SK-N-SH (cell line): ENCODE measurements around the gene PSIP1.

ENCODE experiments used
- EP300 ChIP-seq, 2 experiments: IDR thresholded peaks; 2 replicates each; pipeline versions ENCODE4 v1.4.0 to v1.6.1; 2012; ENCODE audit warnings: borderline replicate concordance in 1 of 2, low read depth in 1 of 2, low read length in 1 of 2
- EZH2phosphoT487 ChIP-seq: fragments of 200-600 bp; sonication (generic); IDR thresholded peaks from 2 replicates; pipeline ENCODE4 v1.6.1; 2017; ENCODE audit warnings: low read depth, mixed run types, mild to moderate bottlenecking, antibody characterized with exemption, moderate library complexity, borderline replicate concordance
- MXI1 ChIP-seq: IDR thresholded peaks from 2 replicates; pipeline ENCODE4 v1.6.1; 2012; ENCODE audit warnings: mild to moderate bottlenecking, low read depth, low read length, improper control_type of control experiment
- POLR2AphosphoS5 ChIP-seq: IDR thresholded peaks from 2 replicates; pipeline ENCODE4 v1.6.1; 2012; ENCODE audit warnings: low read depth, low read length
- RCOR1 ChIP-seq: fragments of 150-350 bp; IDR thresholded peaks from 2 replicates; pipeline ENCODE4 v1.6.1; 2017; ENCODE audit warnings: antibody characterized with exemption, low read length
- RXRA ChIP-seq: IDR thresholded peaks from 2 replicates; pipeline ENCODE4 v1.4.0; 2012; ENCODE audit warnings: low read depth, mild to moderate bottlenecking, borderline replicate concordance
- YY1 ChIP-seq: IDR thresholded peaks from 2 replicates; pipeline ENCODE4 v1.4.0; 2012; ENCODE audit warnings: low read depth, mild to moderate bottlenecking
- TF ChIP-seq, protein P1 (sequence below): fragments of 200-600 bp; sonication (generic); IDR thresholded peaks from 2 replicates; pipeline ENCODE4 v1.6.1; 2017; ENCODE audit warnings: antibody characterized with exemption, mild to moderate bottlenecking, moderate library complexity
- TF ChIP-seq, protein P2 (sequence below): IDR thresholded peaks from 2 replicates; pipeline ENCODE4 v1.4.0; 2012; ENCODE audit warnings: low read depth
- TF ChIP-seq, protein P3 (sequence below): IDR thresholded peaks from 2 replicates; pipeline ENCODE4 v1.6.1; 2012; ENCODE audit warnings: mild to moderate bottlenecking, low read depth, low read length, moderate library complexity
- TF ChIP-seq, protein P4 (sequence below): IDR thresholded peaks from 2 replicates; pipeline ENCODE4; 2012

DNA sequence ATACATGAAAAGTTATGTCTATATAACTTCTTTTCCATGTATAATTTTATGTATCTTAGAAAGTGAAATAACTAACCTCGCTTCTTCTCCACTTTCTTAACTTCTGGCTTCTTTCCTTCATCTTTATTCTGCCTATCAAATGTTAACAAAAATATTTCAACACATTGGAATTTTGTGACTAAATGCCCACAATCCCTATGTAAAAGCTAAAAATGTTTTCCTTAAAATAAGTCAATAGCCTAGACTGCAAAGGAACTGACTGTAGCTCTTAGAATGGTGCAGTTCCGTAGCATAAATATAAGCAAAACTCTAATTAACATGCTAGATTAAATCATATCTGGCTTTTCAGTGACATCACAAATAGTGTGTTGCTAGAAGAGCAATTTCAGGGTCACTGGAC, 40.9 kb downstream of the PSIP1 start:
- TF ChIP-seq, protein P1, sequence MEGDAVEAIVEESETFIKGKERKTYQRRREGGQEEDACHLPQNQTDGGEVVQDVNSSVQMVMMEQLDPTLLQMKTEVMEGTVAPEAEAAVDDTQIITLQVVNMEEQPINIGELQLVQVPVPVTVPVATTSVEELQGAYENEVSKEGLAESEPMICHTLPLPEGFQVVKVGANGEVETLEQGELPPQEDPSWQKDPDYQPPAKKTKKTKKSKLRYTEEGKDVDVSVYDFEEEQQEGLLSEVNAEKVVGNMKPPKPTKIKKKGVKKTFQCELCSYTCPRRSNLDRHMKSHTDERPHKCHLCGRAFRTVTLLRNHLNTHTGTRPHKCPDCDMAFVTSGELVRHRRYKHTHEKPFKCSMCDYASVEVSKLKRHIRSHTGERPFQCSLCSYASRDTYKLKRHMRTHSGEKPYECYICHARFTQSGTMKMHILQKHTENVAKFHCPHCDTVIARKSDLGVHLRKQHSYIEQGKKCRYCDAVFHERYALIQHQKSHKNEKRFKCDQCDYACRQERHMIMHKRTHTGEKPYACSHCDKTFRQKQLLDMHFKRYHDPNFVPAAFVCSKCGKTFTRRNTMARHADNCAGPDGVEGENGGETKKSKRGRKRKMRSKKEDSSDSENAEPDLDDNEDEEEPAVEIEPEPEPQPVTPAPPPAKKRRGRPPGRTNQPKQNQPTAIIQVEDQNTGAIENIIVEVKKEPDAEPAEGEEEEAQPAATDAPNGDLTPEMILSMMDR = no peak
- no peak for TF ChIP-seq EP300 (IDR thresholded peaks at IDR 0.05; ENCODE audit: borderline replicate concordance in 1 of 2, low read depth in 1 of 2, low read length in 1 of 2)
- TF ChIP-seq, protein P2, sequence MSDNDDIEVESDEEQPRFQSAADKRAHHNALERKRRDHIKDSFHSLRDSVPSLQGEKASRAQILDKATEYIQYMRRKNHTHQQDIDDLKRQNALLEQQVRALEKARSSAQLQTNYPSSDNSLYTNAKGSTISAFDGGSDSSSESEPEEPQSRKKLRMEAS = no peak
- no peak for TF ChIP-seq YY1
- TF ChIP-seq EZH2phosphoT487 = no peak
- TF ChIP-seq, protein P3, sequence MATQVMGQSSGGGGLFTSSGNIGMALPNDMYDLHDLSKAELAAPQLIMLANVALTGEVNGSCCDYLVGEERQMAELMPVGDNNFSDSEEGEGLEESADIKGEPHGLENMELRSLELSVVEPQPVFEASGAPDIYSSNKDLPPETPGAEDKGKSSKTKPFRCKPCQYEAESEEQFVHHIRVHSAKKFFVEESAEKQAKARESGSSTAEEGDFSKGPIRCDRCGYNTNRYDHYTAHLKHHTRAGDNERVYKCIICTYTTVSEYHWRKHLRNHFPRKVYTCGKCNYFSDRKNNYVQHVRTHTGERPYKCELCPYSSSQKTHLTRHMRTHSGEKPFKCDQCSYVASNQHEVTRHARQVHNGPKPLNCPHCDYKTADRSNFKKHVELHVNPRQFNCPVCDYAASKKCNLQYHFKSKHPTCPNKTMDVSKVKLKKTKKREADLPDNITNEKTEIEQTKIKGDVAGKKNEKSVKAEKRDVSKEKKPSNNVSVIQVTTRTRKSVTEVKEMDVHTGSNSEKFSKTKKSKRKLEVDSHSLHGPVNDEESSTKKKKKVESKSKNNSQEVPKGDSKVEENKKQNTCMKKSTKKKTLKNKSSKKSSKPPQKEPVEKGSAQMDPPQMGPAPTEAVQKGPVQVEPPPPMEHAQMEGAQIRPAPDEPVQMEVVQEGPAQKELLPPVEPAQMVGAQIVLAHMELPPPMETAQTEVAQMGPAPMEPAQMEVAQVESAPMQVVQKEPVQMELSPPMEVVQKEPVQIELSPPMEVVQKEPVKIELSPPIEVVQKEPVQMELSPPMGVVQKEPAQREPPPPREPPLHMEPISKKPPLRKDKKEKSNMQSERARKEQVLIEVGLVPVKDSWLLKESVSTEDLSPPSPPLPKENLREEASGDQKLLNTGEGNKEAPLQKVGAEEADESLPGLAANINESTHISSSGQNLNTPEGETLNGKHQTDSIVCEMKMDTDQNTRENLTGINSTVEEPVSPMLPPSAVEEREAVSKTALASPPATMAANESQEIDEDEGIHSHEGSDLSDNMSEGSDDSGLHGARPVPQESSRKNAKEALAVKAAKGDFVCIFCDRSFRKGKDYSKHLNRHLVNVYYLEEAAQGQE = no peak
- TF ChIP-seq MXI1 = no peak
- TF ChIP-seq RXRA = no peak
- TF ChIP-seq, protein P4, sequence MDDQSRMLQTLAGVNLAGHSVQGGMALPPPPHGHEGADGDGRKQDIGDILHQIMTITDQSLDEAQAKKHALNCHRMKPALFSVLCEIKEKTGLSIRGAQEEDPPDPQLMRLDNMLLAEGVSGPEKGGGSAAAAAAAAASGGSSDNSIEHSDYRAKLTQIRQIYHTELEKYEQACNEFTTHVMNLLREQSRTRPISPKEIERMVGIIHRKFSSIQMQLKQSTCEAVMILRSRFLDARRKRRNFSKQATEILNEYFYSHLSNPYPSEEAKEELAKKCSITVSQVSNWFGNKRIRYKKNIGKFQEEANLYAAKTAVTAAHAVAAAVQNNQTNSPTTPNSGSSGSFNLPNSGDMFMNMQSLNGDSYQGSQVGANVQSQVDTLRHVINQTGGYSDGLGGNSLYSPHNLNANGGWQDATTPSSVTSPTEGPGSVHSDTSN = no peak
- no peak for TF ChIP-seq RCOR1
- no peak for TF ChIP-seq POLR2AphosphoS5
